Stimulated activated naive CD8-positive, alpha-beta T cell treated with anti-CD3 and anti-CD28 coated beads, Interleukin-15, Interleukin-2, amounts not matched to agents 100 ng/mL and 50 ng/mL, for 24 hours (primary cell): ENCODE measurements around the gene SLC30A4.

Experiments
- H3K27ac Mint-ChIP-seq: one replicate; pipeline ENCODE4 v1.8.0; 2021; ENCODE audit warnings: mild to moderate bottlenecking, mixed read lengths
- H3K27me3 Mint-ChIP-seq: one replicate; pipeline ENCODE4 v1.8.0; 2021; ENCODE audit warnings: mixed read lengths
- H3K36me3 Mint-ChIP-seq: one replicate; pipeline ENCODE4 v1.8.0; 2021; ENCODE audit warnings: low read depth, mixed read lengths
- H3K4me1 Mint-ChIP-seq: one replicate; pipeline ENCODE4 v1.8.0; 2021; ENCODE audit warnings: low read depth, mixed read lengths
- H3K4me3 Mint-ChIP-seq: one replicate; pipeline ENCODE4 v1.8.0; 2021; ENCODE audit warnings: mild to moderate bottlenecking, mixed read lengths
- H3K9me3 Mint-ChIP-seq: one replicate; pipeline ENCODE4 v1.8.0; 2021; ENCODE audit warnings: mixed read lengths

SLC30A4 gene

GRCh38 chr15:45474799-45475198 is 47.8 kb downstream of the SLC30A4 start:
- H3K4me1 Mint-ChIP-seq = no peaks in the 10 kb centered on the region
- peaks cover 7% of the 10 kb centered on the region for H3K27me3 Mint-ChIP-seq
- H3K4me3 Mint-ChIP-seq = no peak overlapping the region
- no peak overlapping the region for H3K27ac Mint-ChIP-seq
- no peaks in the 10 kb centered on the region for H3K36me3 Mint-ChIP-seq
- no peaks in the 10 kb centered on the region for H3K9me3 Mint-ChIP-seq

GRCh38 chr15:45473068-45473467 is 49.5 kb downstream of the SLC30A4 start:
- H3K27ac Mint-ChIP-seq = no peak overlapping the region
- H3K4me3 Mint-ChIP-seq = no peak overlapping the region
- no peaks in the 10 kb centered on the region for H3K9me3 Mint-ChIP-seq
- peaks cover 19% of the 10 kb centered on the region for H3K27me3 Mint-ChIP-seq
- no peaks in the 10 kb centered on the region for H3K4me1 Mint-ChIP-seq
- H3K36me3 Mint-ChIP-seq = no peaks in the 10 kb centered on the region

GRCh38 chr15:45471151-45471550 is 51.4 kb downstream of the SLC30A4 start:
- H3K9me3 Mint-ChIP-seq = no peaks in the 10 kb centered on the region
- no peak overlapping the region for H3K27ac Mint-ChIP-seq
- no peak overlapping the region for H3K4me3 Mint-ChIP-seq
- H3K27me3 Mint-ChIP-seq = peaks cover 22% of the 10 kb centered on the region
- H3K4me1 Mint-ChIP-seq = no peaks in the 10 kb centered on the region
- H3K36me3 Mint-ChIP-seq = no peaks in the 10 kb centered on the region

- Mint-ChIP-seq H3K27me3 (peaks cover 22% of the 10 kb centered on the region), H3K9me3 (no peaks in the 10 kb centered on the region), H3K4me3 (no peak overlapping the region), H3K4me1 (no peaks in the 10 kb centered on the region), H3K36me3 (no peaks in the 10 kb centered on the region), H3K27ac (no peak overlapping the region)
Observed at GRCh38 chr15:45469441-45469840, 53.1 kb downstream of the SLC30A4 start.

- Mint-ChIP-seq H3K9me3 (no peaks in the 10 kb centered on the region), H3K27me3 (peaks cover 22% of the 10 kb centered on the region), H3K27ac (no peak overlapping the region), H3K4me3 (no peak overlapping the region), H3K4me1 (peaks cover under 1% of the 10 kb centered on the region), H3K36me3 (no peaks in the 10 kb centered on the region)
Observed at GRCh38 chr15:45469027-45469426, 53.5 kb downstream of the SLC30A4 start.

- H3K27ac Mint-ChIP-seq = no peak overlapping the region
- no peaks in the 10 kb centered on the region for H3K36me3 Mint-ChIP-seq
- H3K9me3 Mint-ChIP-seq = no peaks in the 10 kb centered on the region
- H3K4me3 Mint-ChIP-seq = no peak overlapping the region
- H3K4me1 Mint-ChIP-seq = peaks cover 3% of the 10 kb centered on the region
- H3K27me3 Mint-ChIP-seq = peaks cover 22% of the 10 kb centered on the region
Observed at GRCh38 chr15:45468294-45468693, 54.3 kb downstream of the SLC30A4 start.

GRCh38 chr15:45458746-45459403 is 63.7 kb downstream of the SLC30A4 start:
- peaks cover 51% of the 10 kb centered on the region for H3K4me1 Mint-ChIP-seq
- H3K27me3 Mint-ChIP-seq = no peaks in the 10 kb centered on the region
- H3K9me3 Mint-ChIP-seq = no peaks in the 10 kb centered on the region
- H3K36me3 Mint-ChIP-seq = no peaks in the 10 kb centered on the region
- H3K4me3 Mint-ChIP-seq = peak overlapping the region; percentile 78
- no peak overlapping the region for H3K27ac Mint-ChIP-seq

- H3K9me3 Mint-ChIP-seq = no peaks in the 10 kb centered on the region
- H3K4me1 Mint-ChIP-seq = peaks cover 54% of the 10 kb centered on the region
- no peaks in the 10 kb centered on the region for H3K36me3 Mint-ChIP-seq
- peak overlapping the region; percentile 85 for H3K27ac Mint-ChIP-seq
- H3K27me3 Mint-ChIP-seq = no peaks in the 10 kb centered on the region
- H3K4me3 Mint-ChIP-seq = peak overlapping the region; percentile 78
Observed at GRCh38 chr15:45457641-45458539, 64.7 kb downstream of the SLC30A4 start.

GRCh38 chr15:45457220-45457619 is 65.3 kb downstream of the SLC30A4 start:
- H3K4me3 Mint-ChIP-seq = peak overlapping the region; percentile 78
- H3K27ac Mint-ChIP-seq = peak overlapping the region; percentile 85
- peaks cover 54% of the 10 kb centered on the region for H3K4me1 Mint-ChIP-seq
- H3K9me3 Mint-ChIP-seq = no peaks in the 10 kb centered on the region
- no peaks in the 10 kb centered on the region for H3K36me3 Mint-ChIP-seq
- H3K27me3 Mint-ChIP-seq = no peaks in the 10 kb centered on the region

GRCh38 chr15:45456212-45457106 is 66.1 kb downstream of the SLC30A4 start:
- no peaks in the 10 kb centered on the region for H3K9me3 Mint-ChIP-seq
- peak overlapping the region; percentile 85 for H3K27ac Mint-ChIP-seq
- H3K36me3 Mint-ChIP-seq = no peaks in the 10 kb centered on the region
- peaks cover 54% of the 10 kb centered on the region for H3K4me1 Mint-ChIP-seq
- peak overlapping the region; percentile 39 for H3K4me3 Mint-ChIP-seq
- no peaks in the 10 kb centered on the region for H3K27me3 Mint-ChIP-seq

GRCh38 chr15:45454814-45455213 is 67.7 kb downstream of the SLC30A4 start:
- Mint-ChIP-seq H3K27ac (peak overlapping the region; percentile 70), H3K4me1 (peaks cover 54% of the 10 kb centered on the region)

GRCh38 chr15:45451265-45451664 is 71.3 kb downstream of the SLC30A4 start:
- Mint-ChIP-seq H3K9me3 (no peaks in the 10 kb centered on the region), H3K27me3 (no peaks in the 10 kb centered on the region), H3K4me1 (peaks cover 28% of the 10 kb centered on the region), H3K36me3 (no peaks in the 10 kb centered on the region), H3K4me3 (no peak overlapping the region), H3K27ac (no peak overlapping the region)

More at GRCh38 chr15:45454814-45455213, 67.7 kb downstream of the SLC30A4 start:
- no peaks in the 10 kb centered on the region for H3K9me3 Mint-ChIP-seq
- no peaks in the 10 kb centered on the region for H3K36me3 Mint-ChIP-seq
- no peaks in the 10 kb centered on the region for H3K27me3 Mint-ChIP-seq
- peak overlapping the region; percentile 68 for H3K4me3 Mint-ChIP-seq

- Mint-ChIP-seq H3K27me3 (no peaks in the 10 kb centered on the region), H3K4me3 (no peak overlapping the region), H3K27ac (no peak overlapping the region), H3K9me3 (no peaks in the 10 kb centered on the region), H3K36me3 (no peaks in the 10 kb centered on the region), H3K4me1 (peaks cover 20% of the 10 kb centered on the region)
Observed at GRCh38 chr15:45449916-45450867, 72.4 kb downstream of the SLC30A4 start.

- Mint-ChIP-seq H3K36me3 (no peaks in the 10 kb centered on the region), H3K27ac (no peak overlapping the region), H3K9me3 (no peaks in the 10 kb centered on the region), H3K4me1 (peaks cover 12% of the 10 kb centered on the region), H3K27me3 (no peaks in the 10 kb centered on the region), H3K4me3 (no peak overlapping the region)
Observed at GRCh38 chr15:45449395-45449794, 73.2 kb downstream of the SLC30A4 start.
